H1 (cell line): ENCODE measurements around the gene COL4A1. TPM values are rescaled to one million over a fixed set of nuclear protein-coding genes. Genes with fewer than 3 reads are reported as not detected.

Experiments used
- CTCF ChIA-PET: fragments of 300-600 bp; sonication (Branson Sonifier 250); formaldehyde crosslinking; loops from one replicate; lab custom pipeline; 2021; ENCODE audit not compliant: partially characterized antibody; lab: Charles Lee
- POLR2A ChIA-PET: fragments of 300-600 bp; sonication (Branson Sonifier 250); formaldehyde crosslinking; loops from one replicate; lab custom pipeline; 2021; ENCODE audit warnings: inconsistent platforms; ENCODE audit not compliant: partially characterized antibody; lab: Charles Lee
- DNase-seq, 2 experiments: peaks; one replicate each; pipeline versions ENCODE4 v3.0.0 to v3.0.0-alpha.2; 2010 to 2022; ENCODE audit warnings: low spot score in 2 of 2, low read depth in 1 of 2, mixed read lengths in 1 of 2
- FAIRE-seq: peaks from 2 replicates; lab custom pipeline; 2011; peaks lifted over from hg19 to GRCh38; lab: Jason Lieb, UNC
- H2AFZ ChIP-seq: 2 replicates; pipeline ENCODE4 v1.8.1; 2012; ENCODE audit warnings: low read length, inconsistent platforms
- H2AK5ac ChIP-seq: 2 replicates; pipeline ENCODE4 v1.6.1; 2013; ENCODE audit warnings: low read depth, low read length
- H2BK120ac ChIP-seq: replicated peaks from 2 replicates; pipeline ENCODE3; 2013; ENCODE audit warnings: low read depth, low read length, inconsistent platforms
- H2BK12ac ChIP-seq: 2 replicates; pipeline ENCODE4 v1.6.1; 2013; ENCODE audit warnings: low read depth, low read length
- H2BK15ac ChIP-seq: 2 replicates; pipeline ENCODE4 v1.6.1; 2013; ENCODE audit warnings: low read length
- H2BK20ac ChIP-seq: 2 replicates; pipeline ENCODE4 v1.6.1; 2013; ENCODE audit warnings: low read length
- H2BK5ac ChIP-seq: 2 replicates; pipeline ENCODE4 v1.6.1; 2013; ENCODE audit warnings: low read depth, low read length
- H3K14ac ChIP-seq: 2 replicates; pipeline ENCODE4 v1.6.1; 2013; ENCODE audit warnings: inconsistent platforms; ENCODE audit not compliant: insufficient read length
- H3K18ac ChIP-seq: 2 replicates; pipeline ENCODE4 v1.6.1; 2013; ENCODE audit warnings: low read length; ENCODE audit errors: extremely low read depth
- H3K23ac ChIP-seq: 2 replicates; pipeline ENCODE4 v1.6.1; 2013; ENCODE audit warnings: inconsistent platforms; ENCODE audit not compliant: insufficient read length
- H3K23me2 ChIP-seq: 2 replicates; pipeline ENCODE4 v1.6.1; 2013; ENCODE audit warnings: low read depth, low read length
- H3K27ac ChIP-seq: 2 replicates; pipeline ENCODE4 v1.6.1; 2011; ENCODE audit warnings: low read depth, low read length, inconsistent platforms
- H3K27me3 ChIP-seq, 4 experiments: replicated peaks in 1 of 4; 1 replicate in 1 of 4; 2 replicates in 3 of 4; pipeline versions ENCODE4 v1.6.1 to v1.8.1; 2011 to 2013; ENCODE audit warnings: low read length in 3 of 4, mild to moderate bottlenecking in 3 of 4, inconsistent platforms in 2 of 4, mixed read lengths in 2 of 4, moderate library complexity in 1 of 4; ENCODE audit not compliant: control insufficient read depth in 3 of 4, insufficient read depth in 3 of 4; ENCODE audit errors: extremely low read depth in 1 of 4
- H3K36me3 ChIP-seq, 4 experiments: 2 replicates each; pipeline versions ENCODE4 v1.6.1 to v1.8.1; 2011 to 2013; ENCODE audit warnings: mild to moderate bottlenecking in 4 of 4, low read length in 3 of 4, moderate library complexity in 2 of 4, control low read depth in 1 of 4, inconsistent platforms in 1 of 4; ENCODE audit not compliant: insufficient read depth in 4 of 4, control insufficient read depth in 2 of 4
- H3K4ac ChIP-seq: replicated peaks from 2 replicates; pipeline ENCODE3; 2013; ENCODE audit warnings: low read length, low read depth, mixed read lengths, inconsistent platforms; ENCODE audit not compliant: insufficient read length
- H3K4me1 ChIP-seq, 4 experiments: replicated peaks in 1 of 4; 1 replicate in 1 of 4; 2 replicates in 3 of 4; pipeline versions ENCODE4 v1.6.1 to v1.8.1; 2011 to 2013; ENCODE audit warnings: low read length in 3 of 4, inconsistent platforms in 2 of 4, mixed read lengths in 1 of 4; ENCODE audit not compliant: insufficient read depth in 4 of 4, control insufficient read depth in 3 of 4
- H3K4me2 ChIP-seq, 2 experiments: 2 replicates each; pipeline versions ENCODE4 v1.6.1 to v1.8.1; 2011 to 2013; ENCODE audit warnings: low read depth in 2 of 2, low read length in 2 of 2, control low read depth in 1 of 2, inconsistent platforms in 1 of 2, mild to moderate bottlenecking in 1 of 2; ENCODE audit not compliant: insufficient read depth in 1 of 2
- H3K4me3 ChIP-seq, 4 experiments: fragments of 200-600, 300-600 bp in 1 of 4; sonication (generic), shearing (Covaris generic), sonication (Bioruptor Twin) in 1 of 4; 2 replicates each; pipeline versions ENCODE4 v1.5.1 to v1.8.1; 2011 to 2016; ENCODE audit warnings: low read length in 4 of 4, low read depth in 3 of 4, control low read depth in 2 of 4, inconsistent platforms in 2 of 4, mild to moderate bottlenecking in 2 of 4, mixed read lengths in 1 of 4, moderate library complexity in 1 of 4; ENCODE audit not compliant: insufficient read depth in 2 of 4; ENCODE audit errors: extremely low read depth in 1 of 4
- H3K56ac ChIP-seq: replicated peaks from 2 replicates; pipeline ENCODE3; 2013; ENCODE audit warnings: low read depth, mild to moderate bottlenecking, mixed read lengths, low read length, inconsistent platforms; ENCODE audit not compliant: insufficient read length
- H3K79me1 ChIP-seq: 2 replicates; pipeline ENCODE4 v1.6.1; 2013; ENCODE audit warnings: low read depth, low read length, control low read depth
- H3K79me2 ChIP-seq, 2 experiments: 2 replicates each; pipeline versions ENCODE4 v1.6.1 to v1.8.1; 2012 to 2013; ENCODE audit warnings: low read length in 2 of 2, mild to moderate bottlenecking in 2 of 2, inconsistent platforms in 1 of 2; ENCODE audit not compliant: insufficient read depth in 2 of 2, control insufficient read depth in 1 of 2
- H3K9ac ChIP-seq, 4 experiments: replicated peaks in 1 of 4; 1 replicate in 1 of 4; 2 replicates in 3 of 4; pipeline versions ENCODE4 v1.6.1 to v1.8.1; 2011 to 2013; ENCODE audit warnings: low read depth in 3 of 4, low read length in 3 of 4, control low read depth in 2 of 4, mild to moderate bottlenecking in 2 of 4, moderate library complexity in 2 of 4, inconsistent platforms in 1 of 4; ENCODE audit errors: extremely low read depth in 1 of 4
- H3K9me3 ChIP-seq, 2 experiments: 2 replicates each; pipeline versions ENCODE4 v1.6.1 to v1.8.1; 2012 to 2013; ENCODE audit warnings: mild to moderate bottlenecking in 2 of 2, moderate library complexity in 2 of 2, control low read depth in 1 of 2, inconsistent platforms in 1 of 2, low read depth in 1 of 2, low read length in 1 of 2, mixed read lengths in 1 of 2; ENCODE audit not compliant: insufficient read depth in 2 of 2
- H4K20me1 ChIP-seq, 2 experiments: replicated peaks in 1 of 2; 2 replicates each; pipeline versions ENCODE3 to v1.8.1; 2011 to 2013; ENCODE audit warnings: inconsistent platforms in 2 of 2, low read length in 2 of 2, mild to moderate bottlenecking in 1 of 2; ENCODE audit not compliant: insufficient read depth in 2 of 2, control insufficient read depth in 1 of 2
- H4K5ac ChIP-seq: 2 replicates; pipeline ENCODE4 v1.6.1; 2013; ENCODE audit warnings: low read length, low read depth, mixed read lengths, inconsistent platforms; ENCODE audit not compliant: insufficient read length
- H4K8ac ChIP-seq: 2 replicates; pipeline ENCODE4 v1.8.0; 2013; ENCODE audit warnings: mild to moderate bottlenecking, moderate library complexity, low read length, inconsistent platforms; ENCODE audit not compliant: insufficient read depth; ENCODE audit errors: extremely low read depth
- H4K91ac ChIP-seq: replicated peaks from 2 replicates; pipeline ENCODE3; 2013; ENCODE audit warnings: low read length, mixed read lengths, inconsistent platforms; ENCODE audit not compliant: insufficient read length
- BRCA1 ChIP-seq: IDR thresholded peaks from 2 replicates; pipeline ENCODE4 v1.6.1; 2012; ENCODE audit warnings: low read depth, low read length, improper control_type of control experiment
- E2F6 ChIP-seq: IDR thresholded peaks from 2 replicates; pipeline ENCODE4 v1.6.1; 2012; ENCODE audit warnings: inconsistent platforms
- GABPA ChIP-seq: IDR thresholded peaks from 2 replicates; pipeline ENCODE4 v1.6.1; 2011; ENCODE audit warnings: mild to moderate bottlenecking, low read length, moderate library complexity, borderline replicate concordance; ENCODE audit not compliant: insufficient read depth
- HDAC6 ChIP-seq: IDR thresholded peaks from one replicate; pipeline ENCODE4 v1.7.1; 2012; ENCODE audit warnings: low read depth, mild to moderate bottlenecking, inconsistent platforms, low read length, moderate library complexity
- KDM1A ChIP-seq: fragments of 200-600, 300-600 bp; sonication (generic); IDR thresholded peaks from 2 replicates; pipeline ENCODE4 v1.7.1; 2016; ENCODE audit warnings: mild to moderate bottlenecking, low read length, borderline replicate concordance
- KDM5A ChIP-seq: fragments of 200-600 bp; IDR thresholded peaks from 2 replicates; pipeline ENCODE4 v1.7.1; 2012; ENCODE audit warnings: mild to moderate bottlenecking, low read length, inconsistent platforms, mixed read lengths
- MAFK ChIP-seq: IDR thresholded peaks from 2 replicates; pipeline ENCODE4 v1.6.1; 2012; ENCODE audit warnings: low read depth, mild to moderate bottlenecking, improper control_type of control experiment, low read length
- RAD21 ChIP-seq, 2 experiments: IDR thresholded peaks in 1 of 2; conservative IDR thresholded peaks in 1 of 2; 2 replicates each; pipeline ENCODE4 v1.6.1; 2011; ENCODE audit warnings: low read depth in 2 of 2, low read length in 2 of 2, improper control_type of control experiment in 1 of 2, inconsistent platforms in 1 of 2, mild to moderate bottlenecking in 1 of 2, moderate library complexity in 1 of 2
- RBBP5 ChIP-seq: IDR thresholded peaks from 2 replicates; pipeline ENCODE4 v1.7.1; 2012; ENCODE audit warnings: low read depth, mild to moderate bottlenecking, inconsistent platforms, low read length, moderate library complexity, borderline replicate concordance
- RXRA ChIP-seq: IDR thresholded peaks from 2 replicates; pipeline ENCODE4 v1.6.1; 2011; ENCODE audit warnings: low read depth, mild to moderate bottlenecking, low read length, moderate library complexity; ENCODE audit not compliant: insufficient read depth
- SRF ChIP-seq: IDR thresholded peaks from 2 replicates; pipeline ENCODE4 v1.6.1; 2011; ENCODE audit warnings: mild to moderate bottlenecking, low read depth, low read length, moderate library complexity
- WGBS, 2 experiments: shearing (Covaris generic) in 1 of 2; methylation state at CpG; one replicate each; pipeline versions ENCODE4 v1.1.6 to v1.1.7; 2013 to 2015; ENCODE audit warnings: low lambda C conversion rate in 2 of 2, mixed read lengths in 2 of 2, inconsistent platforms in 1 of 2, low coverage in 1 of 2, missing lambda C conversion rate in 1 of 2; ENCODE audit not compliant: insufficient replicate concordance in 2 of 2, insufficient coverage in 1 of 2, insufficient read length in 1 of 2; ENCODE audit errors: extremely low coverage in 1 of 2, missing lambda C conversion rate in 1 of 2; 5-methylcytosine and 5-hydroxymethylcytosine counted together
- polyA plus RNA-seq, 7 experiments: library from polyadenylated mRNA; depleted of rRNA in 3 of 7; stranded (reverse) in 5 of 7; unstranded in 2 of 7; fragments of >200 nt in 5 of 7; fragments of 200-250 nt in 2 of 7; gene quantifications; 1 replicate in 5 of 7; 2 replicates in 1 of 7; 4 replicates in 1 of 7; pipeline versions ENCODE4 v1.2.1 to v1.2.3, GENCODE V29; 2011 to 2013; ENCODE audit warnings: missing spikeins in 2 of 7, mixed read lengths in 2 of 7
- total RNA-seq: library from RNA; stranded (reverse); fragmentation: NEBNext Ultra II Directional; extraction: Animal tissue kit (Norgen Biotek cat#: 25700); gene quantifications from 2 replicates; pipeline ENCODE4 v1.2.1, GENCODE V29; 2021

COL4A1 gene
- total and polyA plus RNA-seq, 2 of the 8 experiments (the other 6 are each of a cell fraction or from before 2014, with no cell fraction given) = 30.7 to 82.0 TPM

- Histone ChIP-seq H4K8ac (no peak overlapping the region), H2AK5ac (no peak overlapping the region), H3K14ac (no peak overlapping the region), H3K79me2 (no peaks in the 10 kb centered on the region), H3K4ac (no peak overlapping the region)
- TF ChIP-seq HDAC6 = no peak
- no peak for TF ChIP-seq KDM5A
- no peak for TF ChIP-seq E2F6
- no peak for TF ChIP-seq BRCA1
- TF ChIP-seq MAFK = no peak
- TF ChIP-seq SRF = no peak
- TF ChIP-seq RAD21 (IDR thresholded peaks at IDR 0.05 in 1 of 2, conservative IDR thresholded peaks at IDR 0.05 in 1 of 2; ENCODE audit: low read depth in 2 of 2, low read length in 2 of 2) = no peak
- TF ChIP-seq KDM1A = no peak
- TF ChIP-seq RBBP5 = no peak
- TF ChIP-seq RXRA = no peak
- no peak for TF ChIP-seq GABPA
- TF ChIP-seq, all 59 proteins: peak for 0
- FAIRE-seq (no peak), DNase-seq (no peak)
- H2BK12ac ChIP-seq = no peak overlapping the region
- H2BK15ac ChIP-seq = no peak overlapping the region
- POLR2A ChIA-PET = interaction anchor here (0.7 kb wide), 1 partner anchor 9 kb away, joined by 3 read pairs; no protein-coding TSS in a partner anchor
- H3K36me3 ChIP-seq = no peaks in the 10 kb centered on the region; a peak in 1 of 8 replicates
- H3K23ac ChIP-seq = no peak overlapping the region
- no peak overlapping the region for H3K4me3 ChIP-seq
- H2BK5ac ChIP-seq = no peak overlapping the region
- no peak overlapping the region for H3K18ac ChIP-seq
- 88% methylated on average over 11 of the region's 11 CpGs; no CpG with 5 or more reads in 1 of the 2 experiments for WGBS, 2 experiments
- H3K79me1 ChIP-seq = peaks cover 3% of the 10 kb centered on the region; the same call in 1 of the 2 replicates
- H2BK120ac ChIP-seq = no peak overlapping the region
- H2BK20ac ChIP-seq = no peak overlapping the region
- H3K9me3 ChIP-seq = no peaks in the 10 kb centered on the region
- CTCF ChIA-PET = interaction anchor here (0.9 to 1.7 kb wide), 4 partner anchors 9 to 50 kb away, joined by 3 to 5 read pairs (median 4); no protein-coding TSS in a partner anchor
- H3K27me3 ChIP-seq = no peaks in the 10 kb centered on the region
- no peak overlapping the region for H2AFZ ChIP-seq
- no peak overlapping the region for H4K91ac ChIP-seq
- H3K27ac ChIP-seq = no peak overlapping the region
- no peaks in the 10 kb centered on the region for H3K23me2 ChIP-seq
- peaks cover 0 to 2% of the 10 kb centered on the region in 2 experiments for H4K20me1 ChIP-seq
- H3K56ac ChIP-seq = no peak overlapping the region
- no peak overlapping the region for H4K5ac ChIP-seq
- H3K4me2 ChIP-seq = no peak overlapping the region
- peaks cover 0 to 8% (median 2%) of the 10 kb centered on the region in 4 experiments; a peak in 5 of 7 replicates for H3K4me1 ChIP-seq
- H3K9ac ChIP-seq = no peak overlapping the region
Observed at GRCh38 chr13:110334841-110335490, 28.0 kb upstream of the COL4A1 start.
